ENCODE results near the gene KRTAP19-1. TPM values are rescaled to one million over a fixed set of nuclear protein-coding genes. Genes with fewer than 3 reads are reported as not detected.

The KRTAP19-1 gene
- total RNA-seq, 1 experiment from 2014 or later: not detected

DNA sequence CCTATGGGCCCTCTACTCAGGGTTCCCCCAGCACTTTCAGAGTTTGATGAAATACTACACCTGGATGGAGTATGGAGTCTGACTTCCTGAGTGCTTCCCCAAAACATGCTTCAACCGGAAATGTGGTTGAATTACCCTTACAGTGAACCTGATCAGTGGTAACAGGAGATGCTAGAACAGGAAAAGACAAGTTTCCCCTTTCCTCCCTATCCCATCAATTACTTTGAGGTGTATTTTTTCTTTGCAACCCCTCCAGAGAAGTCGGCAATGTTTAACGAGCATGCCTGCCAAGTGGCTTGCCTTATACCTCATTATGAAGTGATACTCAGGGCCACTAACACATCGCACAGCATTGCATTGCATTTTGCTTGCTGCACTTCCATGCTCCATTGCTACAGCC lies 33.1 kb downstream of the KRTAP19-1 start:
- no TSS peak for BruUV-seq (replicated peaks)

GRCh38 chr21:30444204-30444603 lies 36.0 kb downstream of the KRTAP19-1 start:
- TF ChIP-seq EZH2 (IDR thresholded peaks at IDR 0.05; ENCODE audit: low read depth): no peak
- TF ChIP-seq CTCF (conservative IDR thresholded peaks at IDR 0.05): no peak
- no peak overlapping the region for H3K4me2 ChIP-seq
- intact Hi-C loops (cut with micrococcal nuclease; ENCODE audit: unreplicated experiment): no loop called here
- no TSS peak for BruUV-seq (replicated peaks)
- no peaks in the 10 kb centered on the region for H3K9me3 ChIP-seq (ENCODE audit: insufficient read depth, low read depth)
- no peaks in the 10 kb centered on the region for H3F3A ChIP-seq (ENCODE audit: insufficient read depth, low read depth)
- H4K20me1 ChIP-seq (ENCODE audit: insufficient read depth): no peaks in the 10 kb centered on the region
- H2AFZ ChIP-seq: no peak overlapping the region
- ChIA-PET POLR2A (ENCODE audit: unreplicated experiment) (no interaction called here), CTCF (no interaction called here)
- H3K36me3 ChIP-seq (ENCODE audit: low read depth): no peaks in the 10 kb centered on the region
- H3K9me2 ChIP-seq (ENCODE audit: insufficient read depth): no peaks in the 10 kb centered on the region
- no peaks in the 10 kb centered on the region for H3K27me3 ChIP-seq (ENCODE audit: insufficient read depth, low read depth)
- no peaks in the 10 kb centered on the region for H3K79me2 ChIP-seq (ENCODE audit: low read depth)
- DNase-seq: no peak
- H3K4me3 ChIP-seq: no peak overlapping the region
- no peaks in the 10 kb centered on the region for H3K4me1 ChIP-seq (replicated peaks; ENCODE audit: insufficient read depth)
- no peak overlapping the region for H3K27ac ChIP-seq

More for the DNA sequence above, 33.1 kb downstream of the KRTAP19-1 start:
- Histone ChIP-seq H3K79me2 (ENCODE audit: low read depth) (no peaks in the 10 kb centered on the region), H3K36me3 (ENCODE audit: low read depth) (no peaks in the 10 kb centered on the region), H3K4me3 (no peak overlapping the region), H2AFZ (no peak overlapping the region), H3K4me1 (replicated peaks; ENCODE audit: insufficient read depth) (no peaks in the 10 kb centered on the region), H3K27me3 (ENCODE audit: insufficient read depth, low read depth) (no peaks in the 10 kb centered on the region), H3K9me2 (ENCODE audit: insufficient read depth) (no peaks in the 10 kb centered on the region), H3K4me2 (no peak overlapping the region), H3K27ac (no peak overlapping the region), H3F3A (ENCODE audit: insufficient read depth, low read depth) (no peaks in the 10 kb centered on the region), H4K20me1 (ENCODE audit: insufficient read depth) (no peaks in the 10 kb centered on the region), H3K9me3 (ENCODE audit: insufficient read depth, low read depth) (no peaks in the 10 kb centered on the region)
- CTCF ChIA-PET: no interaction called here
- POLR2A ChIA-PET (ENCODE audit: unreplicated experiment): no interaction called here
- TF ChIP-seq CTCF (conservative IDR thresholded peaks at IDR 0.05): no peak
- no peak for TF ChIP-seq EZH2 (IDR thresholded peaks at IDR 0.05; ENCODE audit: low read depth)
- no peak for DNase-seq
- intact Hi-C loops (cut with micrococcal nuclease; ENCODE audit: unreplicated experiment): no loop called here

DNA sequence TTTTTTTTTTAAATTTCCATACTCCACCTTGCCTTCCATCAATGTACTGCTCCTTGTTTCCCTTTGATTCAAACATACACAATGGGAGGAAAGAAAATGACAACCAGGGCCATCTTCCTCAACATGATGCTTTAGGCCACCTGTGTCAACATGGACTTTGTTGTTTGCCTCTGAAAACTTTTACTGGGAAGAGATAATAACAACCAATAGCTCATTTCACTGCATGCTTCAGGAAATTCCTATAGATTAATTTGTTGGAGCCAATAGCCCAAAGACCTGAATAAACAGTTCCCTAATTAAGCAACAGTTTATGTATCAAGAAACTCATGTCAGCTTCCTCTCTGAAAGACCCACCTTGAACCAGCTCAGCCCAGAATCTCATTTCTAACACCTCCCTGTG lies 36.9 kb downstream of the KRTAP19-1 start:
- ChIA-PET POLR2A (ENCODE audit: unreplicated experiment) (no interaction called here), CTCF (no interaction called here)
- DNase-seq: no peak

More for the DNA sequence above, 36.9 kb downstream of the KRTAP19-1 start:
- H3K4me1 ChIP-seq (replicated peaks; ENCODE audit: insufficient read depth): no peaks in the 10 kb centered on the region
- no peaks in the 10 kb centered on the region for H3K9me2 ChIP-seq (ENCODE audit: insufficient read depth)
- H3K36me3 ChIP-seq (ENCODE audit: low read depth): no peaks in the 10 kb centered on the region
- no peak overlapping the region for H3K4me2 ChIP-seq
- no TSS peak for BruUV-seq (replicated peaks)
- TF ChIP-seq EZH2 (IDR thresholded peaks at IDR 0.05; ENCODE audit: low read depth) (no peak), CTCF (conservative IDR thresholded peaks at IDR 0.05) (no peak)
- intact Hi-C loops (cut with micrococcal nuclease; ENCODE audit: unreplicated experiment): no loop called here
- no peaks in the 10 kb centered on the region for H3F3A ChIP-seq (ENCODE audit: insufficient read depth, low read depth)
- H3K79me2 ChIP-seq (ENCODE audit: low read depth): no peaks in the 10 kb centered on the region
- H4K20me1 ChIP-seq (ENCODE audit: insufficient read depth): no peaks in the 10 kb centered on the region
- H3K27me3 ChIP-seq (ENCODE audit: insufficient read depth, low read depth): no peaks in the 10 kb centered on the region
- no peaks in the 10 kb centered on the region for H3K9me3 ChIP-seq (ENCODE audit: insufficient read depth, low read depth)
- no peak overlapping the region for H2AFZ ChIP-seq
- no peak overlapping the region for H3K4me3 ChIP-seq
- no peak overlapping the region for H3K27ac ChIP-seq

All from PC-9 (cell line).